Mesenteric fat pad (tissue), 1 donor: ENCODE data around the gene XKR8. TPM values are rescaled to one million over a fixed set of nuclear protein-coding genes. Genes with fewer than 3 reads are reported as not detected.
"Not testable (repeated sequence)": the region's sequence is repeated elsewhere in the genome, so short reads cannot be mapped to it uniquely, and the experiment has no call there.

Experiments
- DNase-seq: peaks from one replicate; pipeline ENCODE4 v3.0.0-alpha.2; 2020; ENCODE audit warnings: low spot score
- total RNA-seq: library from RNA; stranded (reverse); fragmentation: NEBNext Ultra II Directional; extraction: Animal tissue kit (Norgen Biotek cat#: 25700); gene quantifications from one replicate; pipeline ENCODE4 v1.2.1, GENCODE V29; 2021
- donor health status: DM: yes; HTN: yes; CAD: no.

XKR8 gene
- total RNA-seq, 1 donor from 2014 or later = 7.0 TPM

- no peak for DNase-seq
These were observed 31.3 kb downstream of the XKR8 start for GRCh38 chr1:27990920-27991537.

- no peak for DNase-seq
These were observed 32.5 kb downstream of the XKR8 start for GRCh38 chr1:27992276-27992675.

- no peak for DNase-seq
These were observed 33.5 kb downstream of the XKR8 start for GRCh38 chr1:27993241-27993640.

- DNase-seq = no peak
These were observed 34.3 kb downstream of the XKR8 start for GRCh38 chr1:27994060-27994459.

- not testable (repeated sequence) for DNase-seq
These were observed 34.8 kb downstream of the XKR8 start for GRCh38 chr1:27994526-27994925.

- no peak for DNase-seq
These were observed 39.3 kb downstream of the XKR8 start for GRCh38 chr1:27999055-27999454.

- DNase-seq = no peak
These were observed 42.8 kb downstream of the XKR8 start for GRCh38 chr1:28002600-28002999.

- not testable (repeated sequence) for DNase-seq
These were observed 43.3 kb downstream of the XKR8 start for GRCh38 chr1:28003117-28003516.

- DNase-seq = no peak
These were observed 51.2 kb downstream of the XKR8 start for GRCh38 chr1:28010969-28011368.

Other genes with a start within 250 kb of the XKR8 start
- 15.3 TPM for gene FAM76A, start 234.0 kb upstream of the XKR8 start, total RNA-seq
- 84.2 TPM for gene STX12, start 186.8 kb upstream of the XKR8 start, total RNA-seq
- gene PPP1R8, start 129.2 kb upstream of the XKR8 start, total RNA-seq = 35.3 TPM
- 64.9 TPM for gene THEMIS2, start 87.4 kb upstream of the XKR8 start, total RNA-seq
- gene RPA2, start 45.4 kb upstream of the XKR8 start, total RNA-seq = 31.6 TPM
- gene SMPDL3B, start 25.0 kb upstream of the XKR8 start, total RNA-seq = not detected
- 15.3 TPM for gene EYA3, start 128.6 kb downstream of the XKR8 start, total RNA-seq
- gene PTAFR, start 216.7 kb downstream of the XKR8 start, total RNA-seq = 22.8 TPM